CD14-positive monocyte (primary cell): ENCODE data around the gene MIPOL1. TPM values are rescaled to one million over a fixed set of nuclear protein-coding genes. Genes with fewer than 3 reads are reported as not detected.

Source experiments
- DNase-seq, 3 donors: peaks; one replicate each; pipeline ENCODE4 v3.0.0-alpha.2; 2011 to 2022
- H2AFZ ChIP-seq: 2 replicates; pipeline ENCODE4 v1.6.0; 2012; ENCODE audit warnings: mild to moderate bottlenecking, low read depth, low read length, inconsistent platforms; ENCODE audit not compliant: insufficient read depth, poor library complexity, severe bottlenecking
- H3K27ac ChIP-seq, 2 donors: 1 replicate in 1 of 2; 2 replicates in 1 of 2; pipeline ENCODE4 v1.5.1; 2012 to 2013; ENCODE audit warnings: low read length in 2 of 2, control low read depth in 1 of 2, inconsistent platforms in 1 of 2, low read depth in 1 of 2, mild to moderate bottlenecking in 1 of 2
- H3K27me3 ChIP-seq, 2 donors: one replicate each; pipeline versions ENCODE4 v1.6.0 to v1.6.1; 2011 to 2013; ENCODE audit warnings: low read length in 2 of 2; ENCODE audit not compliant: control insufficient read depth in 2 of 2, insufficient read depth in 2 of 2
- H3K36me3 ChIP-seq, 2 donors: replicated peaks in 1 of 2; 1 replicate in 1 of 2; 2 replicates in 1 of 2; pipeline versions ENCODE4 v1.5.1 to v1.6.1; 2012 to 2013; ENCODE audit warnings: low read length in 2 of 2, control low read depth in 1 of 2, inconsistent platforms in 1 of 2, mild to moderate bottlenecking in 1 of 2; ENCODE audit not compliant: insufficient read depth in 2 of 2, control insufficient read depth in 1 of 2
- H3K4me1 ChIP-seq, 2 donors: 1 replicate in 1 of 2; 2 replicates in 1 of 2; pipeline versions ENCODE4 v1.5.1 to v1.6.1; 2012 to 2013; ENCODE audit warnings: low read length in 2 of 2, control low read depth in 1 of 2, inconsistent platforms in 1 of 2, mild to moderate bottlenecking in 1 of 2, moderate library complexity in 1 of 2; ENCODE audit not compliant: insufficient read depth in 2 of 2, control insufficient read depth in 1 of 2
- H3K4me2 ChIP-seq: replicated peaks from 2 replicates; pipeline ENCODE3; 2012; ENCODE audit warnings: low read length, moderate library complexity, mild to moderate bottlenecking; ENCODE audit not compliant: poor library complexity, severe bottlenecking; ENCODE audit errors: extremely low read depth
- H3K4me3 ChIP-seq, 3 experiments: fragments of 200-600 bp in 1 of 3; sonication (generic) in 1 of 3; replicated peaks in 1 of 3; 1 replicate in 2 of 3; 2 replicates in 1 of 3; pipeline ENCODE4 v1.5.1; 2011 to 2013; ENCODE audit warnings: low read length in 3 of 3, mild to moderate bottlenecking in 3 of 3, control low read depth in 2 of 3, low read depth in 2 of 3, inconsistent platforms in 1 of 3, moderate library complexity in 1 of 3
- H3K79me2 ChIP-seq: 2 replicates; pipeline ENCODE4 v1.6.0; 2012; ENCODE audit warnings: mild to moderate bottlenecking, control low read depth, inconsistent platforms, low read length, moderate library complexity; ENCODE audit not compliant: insufficient read depth
- H3K9ac ChIP-seq: 2 replicates; pipeline ENCODE4 v1.6.0; 2017; ENCODE audit warnings: low read length, mild to moderate bottlenecking; ENCODE audit not compliant: insufficient read depth, poor library complexity, severe bottlenecking
- H3K9me3 ChIP-seq, 2 donors: replicated peaks in 1 of 2; 1 replicate in 1 of 2; 2 replicates in 1 of 2; pipeline versions ENCODE4 v1.5.1 to v1.6.1; 2012 to 2013; ENCODE audit warnings: low read length in 2 of 2, control low read depth in 1 of 2; ENCODE audit not compliant: control insufficient read depth in 1 of 2, insufficient read depth in 1 of 2
- H4K20me1 ChIP-seq: 2 replicates; pipeline ENCODE4 v1.6.0; 2012; ENCODE audit warnings: mild to moderate bottlenecking, low read length, control low read depth, moderate library complexity; ENCODE audit not compliant: insufficient read depth
- H3K27ac Mint-ChIP-seq, 7 donors: one replicate each; pipeline ENCODE4 v1.8.0; 2020; ENCODE audit warnings: mild to moderate bottlenecking in 7 of 7, mixed read lengths in 7 of 7, moderate library complexity in 6 of 7, inconsistent platforms in 2 of 7
- H3K27me3 Mint-ChIP-seq, 3 donors: one replicate each; pipeline ENCODE4 v1.8.0; 2021 to 2022; ENCODE audit warnings: low read depth in 3 of 3, mild to moderate bottlenecking in 3 of 3, mixed read lengths in 3 of 3, moderate library complexity in 3 of 3, inconsistent platforms in 1 of 3
- H3K36me3 Mint-ChIP-seq, 2 donors: one replicate each; pipeline ENCODE4 v1.8.0; 2020; ENCODE audit warnings: mixed read lengths in 2 of 2, inconsistent platforms in 1 of 2, mild to moderate bottlenecking in 1 of 2
- H3K4me1 Mint-ChIP-seq: one replicate; pipeline ENCODE4 v1.8.0; 2020; ENCODE audit warnings: mild to moderate bottlenecking, mixed read lengths
- H3K4me3 Mint-ChIP-seq, 2 donors: one replicate each; pipeline ENCODE4 v1.8.0; 2020; ENCODE audit warnings: mild to moderate bottlenecking in 2 of 2, mixed read lengths in 2 of 2, moderate library complexity in 1 of 2
- H3K9me3 Mint-ChIP-seq, 7 donors: one replicate each; pipeline ENCODE4 v1.8.0; 2020 to 2022; ENCODE audit warnings: mixed read lengths in 7 of 7, mild to moderate bottlenecking in 6 of 7, moderate library complexity in 6 of 7, inconsistent platforms in 2 of 7
- CTCF ChIP-seq: fragments of 200-600 bp; IDR thresholded peaks from one replicate; pipeline ENCODE4 v1.8.0; 2022; ENCODE audit warnings: antibody characterized with exemption, mild to moderate bottlenecking
- WGBS: methylation state at CpG from one replicate; pipeline ENCODE4 v1.1.5; 2013; ENCODE audit warnings: missing lambda C conversion rate; ENCODE audit not compliant: insufficient coverage; 5-methylcytosine and 5-hydroxymethylcytosine counted together
- intact Hi-C, 2 donors: fragments of 100-400 bp; cut with micrococcal nuclease; formaldehyde crosslinking; loops; one replicate each; pipeline versions ENCODE4 v1.15.0 to v1.15.1; 2023
- polyA plus RNA-seq, 3 donors: library from polyadenylated mRNA; depleted of rRNA in 1 of 3; unstranded in 2 of 3; stranded (reverse) in 1 of 3; fragments of 300-500 nt in 2 of 3; fragments of >200 nt in 1 of 3; fragmentation: Illumina TruSeq in 2 of 3; gene quantifications; 1 replicate in 2 of 3; 2 replicates in 1 of 3; pipeline ENCODE4 v1.2.3, GENCODE V29; 2012 to 2021
- small RNA-seq: library from RNA; depleted of rRNA; stranded (forward); fragments of <200 nt; gene quantifications from one replicate; pipeline ENCODE3, GENCODE V24; 2012; ENCODE audit warnings: low read depth; ENCODE audit not compliant: insufficient read length

MIPOL1 gene
- polyA plus RNA-seq, 3 donors = not detected

GRCh38 chr14:37601865-37602264 lies 404.1 kb downstream of the MIPOL1 start:
- whole genome bisulfite sequencing = 16% methylated on average over 13 of the region's 22 CpGs
- Mint-ChIP-seq H3K4me1 (peaks cover 7% of the 10 kb centered on the region), H3K4me3 (peak overlapping the region in 1 of 2 donors; percentile 64), H3K36me3 (peaks cover 4 to 7% of the 10 kb centered on the region in 2 donors), H3K9me3 (peaks cover 6 to 52% (median 43%) of the 10 kb centered on the region in 7 donors), H3K27me3 (peaks cover 79 to 90% (median 82%) of the 10 kb centered on the region in 3 donors), H3K27ac (no peak overlapping the region)
- Histone ChIP-seq H3K79me2 (no peaks in the 10 kb centered on the region), H3K9ac (no peak overlapping the region), H3K4me2 (no peak overlapping the region), H4K20me1 (no peaks in the 10 kb centered on the region), H3K36me3 (no peaks in the 10 kb centered on the region), H3K9me3 (peaks cover 33 to 58% of the 10 kb centered on the region in 2 donors), H2AFZ (no peak overlapping the region), H3K27me3 (peaks cover 72 to 80% of the 10 kb centered on the region in 2 donors), H3K27ac (no peak overlapping the region), H3K4me3 (no peak overlapping the region), H3K4me1 (peaks cover 0 to 3% of the 10 kb centered on the region in 2 donors)
- intact Hi-C loops = no loop called here
- TF ChIP-seq CTCF = no peak
- DNase-seq = no peak

Small RNAs within 50 kb of the gene (small RNA-seq; reads per million reads assigned to genes)
- gene RNU6-273P = not detected
- gene RNU6-886P = not detected

Other genes starting within 250 kb of the MIPOL1 start
- not detected for gene SLC25A21, start 25.3 kb upstream of the MIPOL1 start, polyA plus RNA-seq